ENCODE measurements around the gene PARD6G. TPM values are rescaled to one million over a fixed set of nuclear protein-coding genes. Genes with fewer than 3 reads are reported as not detected.

Gene PARD6G
- total and polyA plus RNA-seq, 9 of the 15 experiments (the other 6 are each of a cell fraction or from before 2014, with no cell fraction given): 0.03 to 1.2 (median 0.26) TPM

DNA sequence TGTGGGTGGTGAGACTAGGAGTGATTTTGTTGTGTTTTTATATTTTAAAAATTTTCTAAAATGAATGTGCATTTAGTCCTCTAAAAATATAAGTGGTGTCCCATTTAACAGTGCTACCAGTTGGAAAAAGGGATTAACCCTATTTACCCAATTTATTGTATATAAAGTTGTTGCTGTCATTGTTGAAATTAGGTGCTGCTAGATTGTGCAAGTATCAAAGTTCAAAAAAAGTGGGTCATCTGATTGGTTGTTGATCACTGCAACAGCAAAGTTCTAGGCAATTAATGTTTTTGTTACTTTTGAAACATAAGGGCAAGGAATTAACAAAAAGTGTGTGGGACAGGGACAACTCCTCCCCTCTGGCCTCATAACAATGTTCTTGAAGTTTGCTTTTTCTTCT, 97.6 kb downstream of the PARD6G start:
- CTCF ChIA-PET (ENCODE audit: low intra/inter-chr PET ratio): no interaction called here
- Histone ChIP-seq H2AFZ (ENCODE audit: low read depth, low read length) (no peak overlapping the region), H3K9me3 (replicated peaks; ENCODE audit: control insufficient read depth, insufficient read depth, low read depth, low read length) (no peaks in the 10 kb centered on the region), H3K36me3 (ENCODE audit: control insufficient read depth, insufficient read depth, low read length) (peaks cover 7% of the 10 kb centered on the region; the same call in 2 of the 3 replicates), H3K9ac (ENCODE audit: insufficient read depth in 1 of 2, low read depth in 2 of 2, low read length in 2 of 2) (no peak overlapping the region), H3K4me1 (replicated peaks in 1 of 2; ENCODE audit: control insufficient read depth in 2 of 2, insufficient read depth in 2 of 2, low read length in 2 of 2) (peaks cover 0 to 3% of the 10 kb centered on the region in 2 experiments; a peak in 1 of 5 replicates), H3K27me3 (ENCODE audit: control insufficient read depth in 2 of 2, insufficient read depth in 2 of 2, low read length in 2 of 2) (no peaks in the 10 kb centered on the region), H3K4me3 (no peak overlapping the region), H3K4me2 (ENCODE audit: insufficient read depth, low read length) (no peak overlapping the region), H3K9me1 (ENCODE audit: control insufficient read depth, insufficient read depth, low read length) (peaks cover 2% of the 10 kb centered on the region), H3K27ac (ENCODE audit: extremely low read depth, low read depth, low read length) (no peak overlapping the region), H4K20me1 (replicated peaks; ENCODE audit: control insufficient read depth, insufficient read depth, low read length) (no peaks in the 10 kb centered on the region), H3K79me2 (ENCODE audit: control insufficient read depth, insufficient read depth, low read length) (no peaks in the 10 kb centered on the region)
- in situ Hi-C loops (cut with MboI): loop anchor here (5.0 kb wide), 1 partner anchor 108 kb away; no protein-coding TSS in a partner anchor
- intact Hi-C loops (cut with micrococcal nuclease): loop anchor here (10.0 kb wide), 1 partner anchor 115 kb away; the partner anchor contains the start of gene RBFA
- DNase-seq (ENCODE audit: extremely low read depth in 1 of 4, low spot score in 3 of 4) (no peak), ATAC-seq (no peak), FAIRE-seq (no peak)
- POLR2A ChIA-PET: interaction anchor here (1.1 kb wide), 1 partner anchor 322 kb away, joined by 3 read pairs; no protein-coding TSS in a partner anchor
- no peak for TF ChIP-seq ZNF583 (CRISPR knock-in tag; IDR thresholded peaks at IDR 0.05)
- no peak for TF ChIP-seq ZNF76 (CRISPR knock-in tag; IDR thresholded peaks at IDR 0.05; ENCODE audit: borderline replicate concordance)
- TF ChIP-seq ARHGAP35 (IDR thresholded peaks at IDR 0.05; ENCODE audit: partially characterized antibody): no peak
- no TSS peak for BruUV-seq (replicated peaks)

DNA sequence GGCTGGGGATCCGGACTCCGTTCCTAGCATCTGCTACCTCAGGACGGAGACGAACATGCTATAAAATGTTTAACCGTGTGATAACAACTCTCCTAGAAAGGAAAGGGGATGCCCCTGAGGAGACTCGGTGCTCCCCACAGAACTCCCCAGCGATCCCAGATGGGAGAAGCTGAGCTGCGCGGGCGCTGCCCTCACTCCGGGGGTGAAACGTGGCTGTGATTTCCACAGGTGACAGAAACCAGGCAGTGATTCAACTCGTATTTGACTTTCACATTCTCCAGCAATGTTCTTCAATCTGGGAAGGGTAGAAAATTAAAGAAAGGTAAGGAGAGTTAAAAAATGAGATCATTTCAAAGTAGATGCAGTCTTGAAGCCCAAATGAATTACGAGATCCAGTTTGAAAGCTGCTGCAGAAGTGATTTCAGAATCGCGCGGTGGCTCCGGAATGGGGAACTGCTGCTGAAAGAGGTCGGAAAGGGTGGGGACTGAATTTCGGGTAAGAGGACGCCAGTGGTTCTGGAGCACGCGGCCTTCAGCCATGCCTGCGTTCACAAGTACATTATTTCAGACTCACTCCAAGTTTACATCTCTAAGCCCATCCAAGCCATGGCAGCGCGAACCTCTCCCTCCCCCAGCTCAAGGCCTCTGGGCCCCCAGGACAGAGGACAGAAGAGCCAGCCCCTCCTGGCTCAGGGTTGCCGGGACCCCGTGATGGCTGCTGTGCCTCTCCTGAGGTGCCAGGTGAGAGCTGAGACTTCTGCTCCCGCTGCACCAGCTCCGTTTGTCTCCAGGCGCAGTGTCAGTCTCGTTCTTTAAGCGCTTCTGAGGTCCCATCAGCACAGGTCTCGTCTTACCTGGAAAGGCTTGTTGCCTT, 98.8 kb downstream of the PARD6G start:
- ATAC-seq (no peak), FAIRE-seq (no peak), DNase-seq (ENCODE audit: extremely low read depth in 1 of 4, low spot score in 3 of 4) (no peak)
- peaks cover 0 to 3% of the 10 kb centered on the region in 2 experiments; a peak in 1 of 5 replicates for H3K4me1 ChIP-seq (replicated peaks in 1 of 2; ENCODE audit: control insufficient read depth in 2 of 2, insufficient read depth in 2 of 2, low read length in 2 of 2)
- no TSS peak for BruUV-seq (replicated peaks)
- no peaks in the 10 kb centered on the region for H3K27me3 ChIP-seq (ENCODE audit: control insufficient read depth in 2 of 2, insufficient read depth in 2 of 2, low read length in 2 of 2)
- H3K4me2 ChIP-seq (ENCODE audit: insufficient read depth, low read length): no peak overlapping the region
- no peaks in the 10 kb centered on the region for H3K9me3 ChIP-seq (replicated peaks; ENCODE audit: control insufficient read depth, insufficient read depth, low read depth, low read length)
- ChIA-PET POLR2A (no interaction called here), CTCF (ENCODE audit: low intra/inter-chr PET ratio) (no interaction called here)
- in situ Hi-C loops (cut with MboI) (no loop called here), intact Hi-C loops (cut with micrococcal nuclease) (no loop called here)
- 92% methylated on average over 17 of the region's 34 CpGs for WGBS (ENCODE audit: insufficient coverage, low coverage, missing lambda C conversion rate)
- peaks cover 7% of the 10 kb centered on the region; the same call in 2 of the 3 replicates for H3K36me3 ChIP-seq (ENCODE audit: control insufficient read depth, insufficient read depth, low read length)
- no peak overlapping the region for H3K4me3 ChIP-seq
- no peaks in the 10 kb centered on the region for H4K20me1 ChIP-seq (replicated peaks; ENCODE audit: control insufficient read depth, insufficient read depth, low read length)
- no peak overlapping the region for H3K9ac ChIP-seq (ENCODE audit: insufficient read depth in 1 of 2, low read depth in 2 of 2, low read length in 2 of 2)
- peaks cover 2% of the 10 kb centered on the region for H3K9me1 ChIP-seq (ENCODE audit: control insufficient read depth, insufficient read depth, low read length)
- no peak overlapping the region for H2AFZ ChIP-seq (ENCODE audit: low read depth, low read length)
- H3K27ac ChIP-seq (ENCODE audit: extremely low read depth, low read depth, low read length): no peak overlapping the region
- no peaks in the 10 kb centered on the region for H3K79me2 ChIP-seq (ENCODE audit: control insufficient read depth, insufficient read depth, low read length)
- TF ChIP-seq RHOXF2B (CRISPR knock-in tag; conservative IDR thresholded peaks at IDR 0.05): no peak
- no peak for TF ChIP-seq DPF2 (IDR thresholded peaks at IDR 0.05)
- no peak for TF ChIP-seq BACH1 (tag; IDR thresholded peaks at IDR 0.05)
- TF ChIP-seq FOS (IDR thresholded peaks at IDR 0.05; ENCODE audit: extremely low read depth, insufficient read length): no peak
- no peak for TF ChIP-seq ZNF253 (CRISPR knock-in tag; conservative IDR thresholded peaks at IDR 0.05)
- TF ChIP-seq SMC3 (conservative IDR thresholded peaks at IDR 0.05; ENCODE audit: insufficient read depth, low read depth, low read length): no peak
- TF ChIP-seq, protein P1, sequence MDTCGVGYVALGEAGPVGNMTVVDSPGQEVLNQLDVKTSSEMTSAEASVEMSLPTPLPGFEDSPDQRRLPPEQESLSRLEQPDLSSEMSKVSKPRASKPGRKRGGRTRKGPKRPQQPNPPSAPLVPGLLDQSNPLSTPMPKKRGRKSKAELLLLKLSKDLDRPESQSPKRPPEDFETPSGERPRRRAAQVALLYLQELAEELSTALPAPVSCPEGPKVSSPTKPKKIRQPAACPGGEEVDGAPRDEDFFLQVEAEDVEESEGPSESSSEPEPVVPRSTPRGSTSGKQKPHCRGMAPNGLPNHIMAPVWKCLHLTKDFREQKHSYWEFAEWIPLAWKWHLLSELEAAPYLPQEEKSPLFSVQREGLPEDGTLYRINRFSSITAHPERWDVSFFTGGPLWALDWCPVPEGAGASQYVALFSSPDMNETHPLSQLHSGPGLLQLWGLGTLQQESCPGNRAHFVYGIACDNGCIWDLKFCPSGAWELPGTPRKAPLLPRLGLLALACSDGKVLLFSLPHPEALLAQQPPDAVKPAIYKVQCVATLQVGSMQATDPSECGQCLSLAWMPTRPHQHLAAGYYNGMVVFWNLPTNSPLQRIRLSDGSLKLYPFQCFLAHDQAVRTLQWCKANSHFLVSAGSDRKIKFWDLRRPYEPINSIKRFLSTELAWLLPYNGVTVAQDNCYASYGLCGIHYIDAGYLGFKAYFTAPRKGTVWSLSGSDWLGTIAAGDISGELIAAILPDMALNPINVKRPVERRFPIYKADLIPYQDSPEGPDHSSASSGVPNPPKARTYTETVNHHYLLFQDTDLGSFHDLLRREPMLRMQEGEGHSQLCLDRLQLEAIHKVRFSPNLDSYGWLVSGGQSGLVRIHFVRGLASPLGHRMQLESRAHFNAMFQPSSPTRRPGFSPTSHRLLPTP (IDR thresholded peaks at IDR 0.05; ENCODE audit: borderline replicate concordance, extremely low read depth, insufficient read length): no peak
- TF ChIP-seq, protein P2, sequence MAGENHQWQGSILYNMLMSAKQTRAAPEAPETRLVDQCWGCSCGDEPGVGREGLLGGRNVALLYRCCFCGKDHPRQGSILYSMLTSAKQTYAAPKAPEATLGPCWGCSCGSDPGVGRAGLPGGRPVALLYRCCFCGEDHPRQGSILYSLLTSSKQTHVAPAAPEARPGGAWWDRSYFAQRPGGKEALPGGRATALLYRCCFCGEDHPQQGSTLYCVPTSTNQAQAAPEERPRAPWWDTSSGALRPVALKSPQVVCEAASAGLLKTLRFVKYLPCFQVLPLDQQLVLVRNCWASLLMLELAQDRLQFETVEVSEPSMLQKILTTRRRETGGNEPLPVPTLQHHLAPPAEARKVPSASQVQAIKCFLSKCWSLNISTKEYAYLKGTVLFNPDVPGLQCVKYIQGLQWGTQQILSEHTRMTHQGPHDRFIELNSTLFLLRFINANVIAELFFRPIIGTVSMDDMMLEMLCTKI (IDR thresholded peaks at IDR 0.05; ENCODE audit: partially characterized antibody): no peak
